Calu3 (cell line): ENCODE data around the gene FGF13. TPM values are rescaled to one million over a fixed set of nuclear protein-coding genes. Genes with fewer than 3 reads are reported as not detected.

Experiments used
- BruUV-seq: library from RNA; stranded (reverse); fragments of 400-500 nt; replicated peaks from 2 replicates; lab custom pipeline; 2021; lab: Mats Ljungman, UMichigan
- CTCF ChIA-PET: fragments of 300-600 bp; sonication (Branson Sonifier 250); formaldehyde crosslinking; loops from one replicate; lab custom pipeline; 2022; ENCODE audit warnings: antibody characterized with exemption; lab: Charles Lee
- DNase-seq: peaks from one replicate; pipeline ENCODE4 v3.0.0; 2022
- H3K27ac Mint-ChIP-seq: one replicate; pipeline ENCODE4 v1.8.0; 2022; ENCODE audit warnings: mixed read lengths; ENCODE audit not compliant: unreplicated experiment
- H3K27me3 Mint-ChIP-seq: one replicate; pipeline ENCODE4 v1.8.0; 2022; ENCODE audit warnings: mixed read lengths; ENCODE audit not compliant: unreplicated experiment
- H3K36me3 Mint-ChIP-seq: one replicate; pipeline ENCODE4 v1.8.0; 2022; ENCODE audit warnings: mild to moderate bottlenecking, moderate library complexity, mixed read lengths; ENCODE audit not compliant: insufficient read depth, unreplicated experiment
- H3K4me1 Mint-ChIP-seq: one replicate; pipeline ENCODE4 v1.8.0; 2022; ENCODE audit warnings: mild to moderate bottlenecking, low read depth, mixed read lengths; ENCODE audit not compliant: unreplicated experiment
- H3K4me3 Mint-ChIP-seq: one replicate; pipeline ENCODE4 v1.8.0; 2022; ENCODE audit warnings: mild to moderate bottlenecking, low read depth, moderate library complexity, mixed read lengths; ENCODE audit not compliant: unreplicated experiment
- H3K9me3 Mint-ChIP-seq: one replicate; pipeline ENCODE4 v1.8.0; 2022; ENCODE audit warnings: low read depth, mixed read lengths; ENCODE audit not compliant: unreplicated experiment
- intact Hi-C: fragments of 100-400 bp; cut with micrococcal nuclease; formaldehyde crosslinking; loops from one replicate; pipeline ENCODE4 v1.10.0; 2022; ENCODE audit not compliant: unreplicated experiment
- microRNA-seq: library from miRNA; unstranded; fragments of <30 nt; microRNA quantifications from one replicate; pipeline ENCODE4 v1.2.0, GENCODE V29; 2022
- total RNA-seq: library from RNA; stranded (reverse); gene quantifications from 2 replicates; pipeline ENCODE4 v1.2.3, GENCODE V29; 2022
- TF ChIP-seq, protein P1 (sequence below): fragments of 200-600 bp; IDR thresholded peaks from one replicate; pipeline ENCODE4 v1.8.0; 2022; ENCODE audit warnings: antibody characterized with exemption; ENCODE audit not compliant: unreplicated experiment

FGF13 gene
- total RNA-seq, 1 experiment from 2014 or later: not detected

DNA sequence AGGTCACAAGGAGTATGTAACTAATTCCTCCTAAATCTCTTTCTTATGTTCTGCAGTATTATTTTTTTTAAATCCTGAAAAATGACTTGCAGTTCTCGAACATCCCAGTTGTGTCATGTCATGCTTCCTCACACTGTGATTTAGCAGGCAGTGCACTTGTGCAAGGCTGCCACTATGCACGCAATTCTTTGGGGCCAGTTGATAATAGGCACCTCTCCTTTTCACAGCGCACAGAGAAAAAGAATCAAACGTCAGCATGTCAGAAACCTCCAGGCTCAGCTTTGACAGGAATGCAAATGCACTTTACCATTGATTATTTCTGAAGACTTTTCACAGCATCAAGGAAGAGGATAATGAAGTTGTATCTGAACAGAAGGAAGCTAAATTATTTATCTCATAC is 62.9 kb downstream of the FGF13 start:
- no peaks in the 10 kb centered on the region for H3K4me1 Mint-ChIP-seq
- no peaks in the 10 kb centered on the region for H3K9me3 Mint-ChIP-seq
- no peaks in the 10 kb centered on the region for H3K27me3 Mint-ChIP-seq
- CTCF ChIA-PET: no interaction called here
- H3K4me3 Mint-ChIP-seq: no peak overlapping the region
- no peak overlapping the region for H3K27ac Mint-ChIP-seq
- TF ChIP-seq, protein P1, sequence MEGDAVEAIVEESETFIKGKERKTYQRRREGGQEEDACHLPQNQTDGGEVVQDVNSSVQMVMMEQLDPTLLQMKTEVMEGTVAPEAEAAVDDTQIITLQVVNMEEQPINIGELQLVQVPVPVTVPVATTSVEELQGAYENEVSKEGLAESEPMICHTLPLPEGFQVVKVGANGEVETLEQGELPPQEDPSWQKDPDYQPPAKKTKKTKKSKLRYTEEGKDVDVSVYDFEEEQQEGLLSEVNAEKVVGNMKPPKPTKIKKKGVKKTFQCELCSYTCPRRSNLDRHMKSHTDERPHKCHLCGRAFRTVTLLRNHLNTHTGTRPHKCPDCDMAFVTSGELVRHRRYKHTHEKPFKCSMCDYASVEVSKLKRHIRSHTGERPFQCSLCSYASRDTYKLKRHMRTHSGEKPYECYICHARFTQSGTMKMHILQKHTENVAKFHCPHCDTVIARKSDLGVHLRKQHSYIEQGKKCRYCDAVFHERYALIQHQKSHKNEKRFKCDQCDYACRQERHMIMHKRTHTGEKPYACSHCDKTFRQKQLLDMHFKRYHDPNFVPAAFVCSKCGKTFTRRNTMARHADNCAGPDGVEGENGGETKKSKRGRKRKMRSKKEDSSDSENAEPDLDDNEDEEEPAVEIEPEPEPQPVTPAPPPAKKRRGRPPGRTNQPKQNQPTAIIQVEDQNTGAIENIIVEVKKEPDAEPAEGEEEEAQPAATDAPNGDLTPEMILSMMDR: no peak
- no TSS peak for BruUV-seq
- no peaks in the 10 kb centered on the region for H3K36me3 Mint-ChIP-seq
- DNase-seq: no peak
- intact Hi-C loops: no loop called here

DNA sequence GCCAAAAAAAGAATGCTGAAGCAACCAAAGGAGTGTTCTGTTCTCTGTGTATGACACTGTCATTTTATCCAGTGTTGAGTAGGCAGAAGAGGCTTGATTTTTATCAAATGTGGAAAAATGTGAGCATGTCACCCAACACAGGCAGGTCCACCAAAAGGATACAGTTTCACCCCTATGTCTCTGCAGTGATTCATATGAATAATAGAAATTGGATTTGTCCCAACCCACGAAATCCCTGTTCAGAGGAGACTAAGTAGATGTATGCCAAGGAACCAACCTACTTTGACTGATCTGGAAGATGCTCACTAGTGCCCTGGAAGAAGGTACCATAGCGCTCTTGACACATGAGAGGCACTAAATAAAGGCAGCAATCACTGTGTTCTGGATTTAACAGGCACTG is 72.5 kb downstream of the FGF13 start:
- H3K36me3 Mint-ChIP-seq: no peaks in the 10 kb centered on the region
- CTCF ChIA-PET: no interaction called here
- no peak overlapping the region for H3K4me3 Mint-ChIP-seq
- H3K27me3 Mint-ChIP-seq: no peaks in the 10 kb centered on the region
- H3K9me3 Mint-ChIP-seq: no peaks in the 10 kb centered on the region
- intact Hi-C loops: no loop called here
- no TSS peak for BruUV-seq
- H3K27ac Mint-ChIP-seq: no peak overlapping the region
- TF ChIP-seq, protein P1: no peak
- H3K4me1 Mint-ChIP-seq: no peaks in the 10 kb centered on the region
- DNase-seq: no peak

Small RNA genes lying within 50 kb of the gene (microRNA-seq; reads per million reads assigned to microRNA genes)
- gene MIR504: not detected
